ENCODE measurements around the gene MECR.
"Not testable (repeated sequence)": the region's sequence is repeated elsewhere in the genome, so short reads cannot be mapped to it uniquely, and the experiment has no call there.

The MECR gene

GRCh38 chr1:29239142-29239541 is 8.4 kb upstream of the MECR start:
- DNase-seq (ENCODE audit: low read depth in 1 of 2, low spot score in 1 of 2): peak; percentile 42 to 80
- no peak for TF ChIP-seq JUND (IDR thresholded peaks at IDR 0.05; ENCODE audit: low read depth)
- in situ Hi-C loops (cut with HindIII; ENCODE audit: low pct_unique_long_range_greater_than_20kb, low sequenced_read_pairs): no loop called here

GRCh38 chr1:29238620-29239002 is 7.9 kb upstream of the MECR start:
- TF ChIP-seq JUND (IDR thresholded peaks at IDR 0.05; ENCODE audit: low read depth): no peak
- DNase-seq (ENCODE audit: low read depth in 1 of 2, low spot score in 1 of 2): no peak
- in situ Hi-C loops (cut with HindIII; ENCODE audit: low pct_unique_long_range_greater_than_20kb, low sequenced_read_pairs): no loop called here

GRCh38 chr1:29237852-29238619 is 7.3 kb upstream of the MECR start:
- peak in 1 of 2 experiments; percentile 30 for DNase-seq (ENCODE audit: low read depth in 1 of 2, low spot score in 1 of 2)
- in situ Hi-C loops (cut with HindIII; ENCODE audit: low pct_unique_long_range_greater_than_20kb, low sequenced_read_pairs): no loop called here
- TF ChIP-seq JUND (IDR thresholded peaks at IDR 0.05; ENCODE audit: low read depth): no peak

DNA sequence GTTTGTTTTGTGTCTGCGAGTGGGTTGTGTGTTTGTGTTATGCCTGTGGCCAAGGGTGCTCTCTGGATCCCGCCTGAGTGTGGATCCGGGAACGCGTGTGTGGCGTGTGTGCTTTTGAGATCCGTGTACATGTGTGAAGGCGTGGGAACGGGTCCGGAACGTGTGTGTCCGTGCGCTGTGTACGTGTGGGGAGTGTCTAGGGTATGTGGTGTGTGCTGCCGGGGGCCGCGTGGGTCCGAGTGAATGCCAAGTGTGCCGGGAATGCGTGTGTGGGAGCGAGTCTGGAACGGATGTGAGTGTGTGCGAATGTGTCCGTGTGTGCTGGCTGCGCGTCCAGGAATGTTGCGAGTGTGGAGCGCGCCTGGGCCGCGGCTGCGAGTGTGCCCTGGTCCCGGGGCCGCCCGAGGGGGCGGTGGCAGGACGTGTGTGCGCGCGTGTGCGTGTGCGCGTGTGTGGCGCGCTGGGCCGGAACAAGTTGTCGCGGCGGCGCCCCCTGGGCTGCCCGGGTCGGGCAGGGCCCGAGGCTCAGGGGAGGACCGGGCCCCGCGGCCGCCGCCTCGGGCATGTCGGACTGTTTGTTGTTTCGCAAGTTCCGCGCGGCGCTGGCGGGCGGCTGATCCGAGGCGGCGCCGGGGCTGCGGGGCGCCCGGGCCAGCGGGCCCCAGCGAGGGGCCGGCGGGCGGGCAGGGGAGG is 6.5 kb upstream of the MECR start:
- no peak for TF ChIP-seq JUND (IDR thresholded peaks at IDR 0.05; ENCODE audit: low read depth)
- DNase-seq (ENCODE audit: low read depth in 1 of 2, low spot score in 1 of 2): peak; percentile 35 to 51
- in situ Hi-C loops (cut with HindIII; ENCODE audit: low pct_unique_long_range_greater_than_20kb, low sequenced_read_pairs): no loop called here

GRCh38 chr1:29236712-29237128 is 6.0 kb upstream of the MECR start:
- in situ Hi-C loops (cut with HindIII; ENCODE audit: low pct_unique_long_range_greater_than_20kb, low sequenced_read_pairs): no loop called here
- peak in 1 of 2 experiments; percentile 32 for DNase-seq (ENCODE audit: low read depth in 1 of 2, low spot score in 1 of 2)
- no peak for TF ChIP-seq JUND (IDR thresholded peaks at IDR 0.05; ENCODE audit: low read depth)

GRCh38 chr1:29235955-29236711 is 5.4 kb upstream of the MECR start, which contains the start of gene PTPRU:
Gene PTPRU, plus strand, starts transcription at chr1:29236522. Its CDS starts 123 bp downstream, at chr1:29236645.
- in situ Hi-C loops (cut with HindIII; ENCODE audit: low pct_unique_long_range_greater_than_20kb, low sequenced_read_pairs): no loop called here
- peak; percentile 65 to 83 for DNase-seq (ENCODE audit: low read depth in 1 of 2, low spot score in 1 of 2)
- TF ChIP-seq JUND (IDR thresholded peaks at IDR 0.05; ENCODE audit: low read depth): no peak

- in situ Hi-C loops (cut with HindIII; ENCODE audit: low pct_unique_long_range_greater_than_20kb, low sequenced_read_pairs); DNase-seq (ENCODE audit: low read depth in 1 of 2, low spot score in 1 of 2): not testable (repeated sequence)
These were observed 4.1 kb upstream of the MECR start for GRCh38 chr1:29234881-29235280.

- no peak for TF ChIP-seq JUND (IDR thresholded peaks at IDR 0.05; ENCODE audit: low read depth)
- no peak for DNase-seq (ENCODE audit: low read depth in 1 of 2, low spot score in 1 of 2)
- in situ Hi-C loops (cut with HindIII; ENCODE audit: low pct_unique_long_range_greater_than_20kb, low sequenced_read_pairs): no loop called here
These were observed 3.7 kb upstream of the MECR start for GRCh38 chr1:29234471-29234870.

DNA sequence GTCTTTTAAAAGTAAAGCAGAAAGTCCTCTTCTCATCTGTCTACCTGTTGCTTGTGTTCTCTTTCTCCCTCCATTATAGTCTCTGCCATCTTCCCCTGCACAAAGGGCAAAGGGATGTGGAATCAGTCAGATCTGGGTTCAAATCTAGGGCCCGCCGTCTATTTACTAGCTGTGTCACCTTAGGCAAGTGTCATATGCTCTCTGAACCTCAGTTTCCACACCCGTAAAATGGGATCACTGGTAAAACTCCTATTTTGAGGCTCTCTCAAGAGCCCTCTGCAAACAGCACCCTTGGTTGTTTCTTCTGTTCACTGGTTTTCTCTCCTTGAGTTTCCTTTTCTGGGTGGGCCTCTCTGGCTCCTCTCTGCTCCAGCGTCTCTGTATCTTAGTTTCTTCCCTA is 3.0 kb upstream of the MECR start:
- in situ Hi-C loops (cut with HindIII; ENCODE audit: low pct_unique_long_range_greater_than_20kb, low sequenced_read_pairs): no loop called here
- TF ChIP-seq JUND (IDR thresholded peaks at IDR 0.05; ENCODE audit: low read depth): no peak
- no peak for DNase-seq (ENCODE audit: low read depth in 1 of 2, low spot score in 1 of 2)

GRCh38 chr1:29232387-29232786 is 1.7 kb upstream of the MECR start:
- in situ Hi-C loops (cut with HindIII; ENCODE audit: low pct_unique_long_range_greater_than_20kb, low sequenced_read_pairs): no loop called here
- DNase-seq (ENCODE audit: low read depth in 1 of 2, low spot score in 1 of 2): no peak
- no peak for TF ChIP-seq JUND (IDR thresholded peaks at IDR 0.05; ENCODE audit: low read depth)

DNA sequence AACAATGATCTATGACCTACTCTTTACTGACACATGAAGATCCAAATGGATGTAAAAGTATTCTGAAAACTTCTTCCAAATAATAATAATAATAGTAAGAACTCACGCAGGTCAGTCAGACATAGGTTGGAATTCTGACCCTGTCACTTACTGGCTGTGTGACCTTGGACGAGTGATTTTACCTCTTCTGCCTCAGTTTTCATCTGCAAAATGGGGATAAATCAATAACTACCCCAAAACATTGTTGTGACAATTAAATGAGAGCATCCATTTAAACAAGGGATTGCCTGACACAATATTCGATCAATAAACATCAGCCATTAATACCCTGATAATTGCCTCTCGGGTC is 556 bp downstream of the MECR start:
- in situ Hi-C loops (cut with HindIII; ENCODE audit: low pct_unique_long_range_greater_than_20kb, low sequenced_read_pairs): no loop called here
- no peak for TF ChIP-seq JUND (IDR thresholded peaks at IDR 0.05; ENCODE audit: low read depth)
- DNase-seq (ENCODE audit: low read depth in 1 of 2, low spot score in 1 of 2): no peak

- TF ChIP-seq JUND (IDR thresholded peaks at IDR 0.05; ENCODE audit: low read depth): no peak
- in situ Hi-C loops (cut with HindIII; ENCODE audit: low pct_unique_long_range_greater_than_20kb, low sequenced_read_pairs): no loop called here
- DNase-seq (ENCODE audit: low read depth in 1 of 2, low spot score in 1 of 2): peak in 1 of 2 experiments; percentile 92
These were observed 3.2 kb downstream of the MECR start for GRCh38 chr1:29227511-29227910.

- no peak for TF ChIP-seq JUND (IDR thresholded peaks at IDR 0.05; ENCODE audit: low read depth)
- in situ Hi-C loops (cut with HindIII; ENCODE audit: low pct_unique_long_range_greater_than_20kb, low sequenced_read_pairs): no loop called here
- DNase-seq (ENCODE audit: low read depth in 1 of 2, low spot score in 1 of 2): no peak
These were observed 5.4 kb downstream of the MECR start for GRCh38 chr1:29225361-29225760.
